ENCODE results near the gene NLGN2.

NLGN2 gene

DNA sequence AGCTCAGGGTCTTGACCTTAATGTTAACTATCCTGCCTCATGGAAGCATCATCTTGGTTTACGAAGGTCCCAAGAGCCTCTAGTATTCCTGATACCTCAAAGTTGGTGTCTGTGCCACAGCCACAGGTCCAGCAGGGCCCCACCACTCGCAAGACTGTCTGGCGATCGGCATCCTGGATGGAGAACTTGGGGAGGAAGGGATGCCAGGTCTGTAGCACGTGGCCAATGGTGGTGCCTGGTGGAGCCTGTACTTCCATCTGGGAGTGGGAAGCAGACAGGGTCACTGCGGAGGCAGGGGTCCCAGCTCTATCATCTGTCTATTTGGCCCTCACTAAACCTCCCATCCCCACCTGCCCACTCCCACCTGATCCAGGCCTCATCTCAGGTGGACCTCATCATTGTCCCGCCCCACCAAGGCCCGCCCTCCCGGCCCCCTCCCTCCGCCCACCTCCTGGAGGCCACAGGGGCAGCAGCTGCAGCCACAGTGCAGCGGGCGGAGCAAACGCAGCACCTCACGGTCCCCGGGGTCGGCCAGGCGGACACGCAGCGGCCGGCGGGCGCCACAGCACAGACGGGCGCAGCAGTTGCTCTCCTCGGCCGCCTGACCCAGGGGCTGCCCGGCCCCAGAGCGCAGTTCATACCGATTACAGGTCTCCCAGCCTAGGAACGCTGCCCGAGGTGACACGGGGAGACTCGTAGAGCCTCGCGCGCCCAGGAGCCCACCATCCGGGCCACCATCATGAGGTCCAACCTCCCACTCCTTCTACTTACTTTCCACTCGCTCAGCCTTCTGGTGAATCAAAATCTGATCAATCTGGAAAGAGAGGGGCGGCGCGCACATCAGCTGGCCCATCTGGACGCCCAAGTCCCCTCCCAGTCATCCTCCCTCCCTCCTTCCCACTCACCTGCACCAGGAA is 14.7 kb upstream of the NLGN2 start:
- DNase-seq (ENCODE audit: low read depth): no peak

- no peak for DNase-seq (ENCODE audit: low read depth)
Observed at GRCh38 chr17:7393613-7394451, 13.8 kb upstream of the NLGN2 start.

DNA sequence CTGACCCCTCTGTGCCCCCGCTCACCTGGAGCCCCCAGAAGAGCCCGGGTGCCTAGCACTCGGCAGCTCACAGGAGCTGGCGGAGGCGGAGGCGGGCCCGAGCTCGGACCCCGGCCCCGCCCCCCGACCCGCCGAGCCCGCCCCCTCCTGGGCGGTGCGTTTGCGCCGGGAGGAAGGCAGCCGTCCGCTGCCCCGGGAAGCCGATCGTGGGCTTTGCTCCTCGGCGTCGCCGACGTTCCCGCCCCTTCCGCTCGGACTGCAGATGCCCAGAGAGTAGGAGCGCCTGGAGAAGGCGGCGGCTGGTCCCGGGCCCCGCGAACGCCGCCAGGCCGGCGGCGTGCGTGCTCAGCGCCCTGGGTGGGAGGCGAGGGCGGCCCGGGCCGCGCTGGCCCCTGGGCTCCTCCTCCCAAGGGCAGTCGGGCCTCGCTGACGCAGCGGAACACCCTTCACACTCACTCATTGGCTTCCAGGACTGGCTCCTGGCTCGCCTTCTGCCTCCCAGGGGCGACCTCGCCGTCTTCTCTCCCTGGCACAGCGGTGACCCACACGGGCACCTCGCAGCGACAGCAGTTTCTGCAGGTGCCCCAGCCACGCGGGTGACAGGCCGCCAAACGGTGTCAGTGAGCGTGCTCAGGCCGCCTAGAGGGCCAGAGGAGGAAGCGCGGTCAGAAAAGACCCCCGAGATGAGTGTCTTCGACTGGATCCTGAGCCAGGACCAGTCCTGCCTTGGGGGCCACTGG is 13.0 kb upstream of the NLGN2 start, which contains the start of gene PLSCR3:
TSS of gene PLSCR3 (minus strand) at position 74 of the 740 bp plus-strand sequence. CDS start 415 bp downstream, outside the sequence.
- peak; percentile 63 for DNase-seq (ENCODE audit: low read depth)

- no peak for DNase-seq (ENCODE audit: low read depth)
Observed at GRCh38 chr17:7396147-7396546, 11.5 kb upstream of the NLGN2 start.

DNA sequence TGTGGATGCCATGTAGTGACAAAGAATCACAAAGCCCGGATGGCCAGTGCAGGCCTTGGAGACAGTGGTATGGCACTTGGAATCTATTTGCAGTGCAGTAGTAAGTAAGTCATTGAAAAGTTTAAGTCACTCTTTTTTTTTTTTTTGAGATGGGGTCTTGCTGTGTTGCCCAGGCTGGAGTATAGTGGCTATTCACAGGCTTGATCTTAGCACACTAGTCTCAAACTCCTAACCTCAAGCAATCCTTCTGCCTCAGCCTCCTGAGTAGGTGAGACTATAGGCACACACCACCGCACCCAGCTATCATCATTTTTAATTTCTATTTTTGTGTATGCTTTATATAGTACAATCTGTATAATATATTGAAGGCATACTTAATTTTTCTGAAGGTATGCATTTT is 9.0 kb upstream of the NLGN2 start:
- DNase-seq (ENCODE audit: low read depth): no peak

DNA sequence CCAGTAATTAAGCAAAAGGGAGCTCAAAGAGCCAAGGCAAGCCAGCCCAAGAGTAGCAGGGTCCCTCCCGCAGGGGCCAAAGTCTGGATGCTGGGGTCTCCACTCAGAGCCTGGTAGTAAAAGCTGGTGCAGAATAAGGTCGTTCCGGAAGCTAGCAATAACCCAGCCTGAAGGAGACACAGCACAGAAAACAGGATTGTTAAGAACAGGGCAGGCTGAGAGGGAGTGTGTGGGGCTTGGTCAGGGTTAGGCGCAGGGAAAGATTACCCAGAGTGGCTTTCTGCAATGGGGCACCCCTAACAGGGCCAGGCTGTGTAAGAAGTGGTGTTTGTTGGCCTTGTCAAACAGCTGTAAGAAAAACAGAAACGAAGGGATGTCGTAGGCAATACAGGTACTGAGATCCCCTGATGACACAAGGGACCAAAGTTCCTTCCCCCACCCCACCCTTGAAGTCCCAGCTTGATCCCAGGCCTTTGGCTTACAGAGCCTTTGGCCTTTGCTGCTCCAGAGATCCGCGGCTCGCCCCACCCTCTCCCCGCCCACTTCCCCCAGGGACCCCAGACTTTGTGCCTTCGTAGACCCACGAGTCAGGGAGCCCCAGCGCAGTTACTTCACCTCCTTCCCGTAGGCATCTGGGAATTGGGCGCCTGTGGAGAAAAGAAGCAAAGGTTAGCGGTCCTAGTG is 4.5 kb upstream of the NLGN2 start:
- no peak for DNase-seq (ENCODE audit: low read depth)

- no peak for DNase-seq (ENCODE audit: low read depth)
Observed at GRCh38 chr17:7403727-7403976, 4.0 kb upstream of the NLGN2 start.

- DNase-seq (ENCODE audit: low read depth): peak; percentile 99
Observed at GRCh38 chr17:7403977-7404736, 3.5 kb upstream of the NLGN2 start, which contains the start of gene TMEM256. Gene TMEM256, minus strand, starts transcription at chr17:7404097. Its CDS starts 13 bp downstream, at chr17:7404084.

DNA sequence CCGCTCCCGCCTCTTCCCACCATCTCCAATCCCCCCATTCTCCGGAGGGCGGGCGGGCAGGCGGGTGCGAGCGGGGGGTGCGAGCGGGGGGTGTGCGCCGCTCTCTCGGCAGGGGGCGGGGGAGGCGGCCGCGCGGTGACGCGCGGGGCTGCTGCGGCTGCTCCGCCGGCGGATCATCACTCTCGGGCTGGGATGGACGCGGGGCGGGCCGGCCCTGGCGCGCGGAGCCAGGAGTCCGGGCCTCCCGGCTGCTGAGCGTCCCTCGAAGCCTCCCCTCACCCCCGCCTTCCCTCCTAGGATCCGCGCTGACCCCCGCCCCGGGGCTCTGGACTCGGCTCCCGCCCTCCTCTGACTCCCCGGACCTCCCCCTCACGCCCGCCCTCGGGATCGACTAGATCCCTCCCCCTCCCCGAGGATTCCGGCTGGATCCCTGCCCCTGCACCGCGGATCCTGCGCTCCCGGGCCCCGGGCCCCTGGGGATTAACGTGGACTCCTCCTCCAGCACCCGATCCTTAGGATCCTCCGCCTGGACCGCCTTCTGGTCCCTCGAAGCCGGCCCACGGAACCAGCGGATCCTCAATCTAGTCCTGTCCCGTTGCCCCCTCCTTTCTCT is 2.8 kb upstream of the NLGN2 start:
- DNase-seq (ENCODE audit: low read depth): no peak

DNA sequence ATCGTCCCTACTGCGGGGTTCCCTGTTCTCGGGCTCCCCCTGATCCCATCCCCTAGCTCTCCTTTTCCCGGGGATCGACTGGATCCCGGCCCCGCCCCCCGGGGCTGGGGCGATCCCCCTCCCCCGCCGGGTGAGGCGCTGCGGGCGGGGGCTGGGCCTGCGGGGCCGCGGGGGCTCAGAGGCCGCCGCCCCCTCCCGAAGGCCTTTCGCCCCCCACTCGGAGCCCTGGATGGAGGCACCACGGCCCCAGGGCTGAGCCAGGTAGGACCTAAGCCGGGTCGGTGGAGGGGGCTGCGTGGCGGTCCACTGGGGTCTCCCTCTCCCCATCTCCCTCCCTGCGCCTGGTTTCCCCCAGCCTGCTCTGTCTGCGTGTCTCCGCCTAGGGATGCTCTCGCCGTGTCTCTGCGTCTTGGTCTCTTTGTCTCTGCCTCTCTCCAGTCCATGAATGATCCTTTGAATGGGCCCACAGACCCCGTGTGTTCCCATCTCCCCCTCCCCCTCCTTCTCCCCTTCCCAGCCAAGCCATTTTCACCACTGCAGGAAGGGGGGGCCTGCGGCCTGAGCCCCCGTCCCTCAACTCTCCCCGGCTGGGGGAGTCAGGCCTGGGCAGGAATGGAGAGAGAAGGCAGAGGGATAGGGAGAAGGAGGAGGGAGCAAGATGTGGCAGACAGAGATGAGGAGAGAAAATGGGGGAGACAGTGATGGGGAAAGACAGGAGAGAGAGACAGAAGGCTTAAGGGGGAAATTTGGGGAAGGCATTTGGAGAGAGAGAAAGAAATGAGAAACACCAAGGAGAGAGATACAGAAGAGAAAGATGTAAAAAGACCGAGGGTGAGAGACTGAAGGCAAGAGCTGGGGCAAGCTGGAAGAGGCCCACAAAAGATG is 2.1 kb upstream of the NLGN2 start:
- no peak for DNase-seq (ENCODE audit: low read depth)

DNA sequence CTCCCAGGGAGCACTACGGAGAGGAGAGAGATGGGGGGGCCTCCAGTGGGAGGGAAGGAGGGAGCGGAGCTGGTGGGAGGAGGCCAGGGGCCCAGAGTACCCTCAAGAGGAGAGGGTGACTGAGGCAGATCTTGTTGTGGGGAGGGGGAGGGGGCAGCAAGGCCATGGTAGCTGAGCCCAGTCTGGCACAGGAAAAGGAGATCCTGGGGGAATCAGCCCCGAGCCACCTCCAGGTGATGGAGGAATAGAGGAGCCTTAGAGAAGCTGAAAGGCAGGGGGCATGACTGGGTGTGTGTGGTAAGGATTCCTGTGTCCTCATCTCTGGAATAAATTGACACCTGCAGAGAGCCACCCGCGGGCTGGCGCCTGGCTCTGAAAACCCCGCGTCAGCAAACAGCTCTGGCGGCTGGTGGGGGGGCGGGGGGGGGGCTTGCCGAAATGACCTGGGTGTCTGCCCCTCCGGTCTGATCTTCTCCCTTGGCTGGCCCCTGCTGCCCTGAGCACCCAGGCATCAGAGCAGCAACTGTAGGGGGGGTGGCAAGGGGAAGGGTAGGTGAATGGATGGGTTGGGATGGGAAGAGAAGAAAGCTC is 1.3 kb upstream of the NLGN2 start:
- no peak for DNase-seq (ENCODE audit: low read depth)

DNA sequence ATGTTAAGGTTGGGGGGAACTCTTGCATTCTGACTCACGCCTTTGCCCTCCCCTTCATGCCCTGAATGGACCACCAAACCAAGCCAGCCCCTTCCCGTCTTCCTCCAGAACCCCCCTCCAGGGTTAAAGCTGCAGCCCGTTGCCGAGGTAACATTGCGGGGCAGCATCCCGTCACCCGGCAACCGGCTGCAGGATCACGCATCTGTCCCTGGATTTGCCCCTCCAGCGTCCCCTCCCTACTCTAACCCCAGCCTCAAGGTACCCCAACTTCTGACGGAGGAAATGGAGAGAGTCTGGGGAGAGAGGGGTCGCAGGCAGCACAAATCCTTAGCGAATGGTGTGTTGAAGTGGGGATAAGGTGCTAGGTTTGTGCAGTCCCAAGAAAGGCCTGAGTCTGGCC is 563 bp upstream of the NLGN2 start:
- no peak for DNase-seq (ENCODE audit: low read depth)

DNA sequence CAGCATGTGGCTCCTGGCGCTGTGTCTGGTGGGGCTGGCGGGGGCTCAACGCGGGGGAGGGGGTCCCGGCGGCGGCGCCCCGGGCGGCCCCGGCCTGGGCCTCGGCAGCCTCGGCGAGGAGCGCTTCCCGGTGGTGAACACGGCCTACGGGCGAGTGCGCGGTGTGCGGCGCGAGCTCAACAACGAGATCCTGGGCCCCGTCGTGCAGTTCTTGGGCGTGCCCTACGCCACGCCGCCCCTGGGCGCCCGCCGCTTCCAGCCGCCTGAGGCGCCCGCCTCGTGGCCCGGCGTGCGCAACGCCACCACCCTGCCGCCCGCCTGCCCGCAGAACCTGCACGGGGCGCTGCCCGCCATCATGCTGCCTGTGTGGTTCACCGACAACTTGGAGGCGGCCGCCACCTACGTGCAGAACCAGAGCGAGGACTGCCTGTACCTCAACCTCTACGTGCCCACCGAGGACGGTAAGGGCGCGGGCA is 645 bp downstream of the NLGN2 start:
- DNase-seq (ENCODE audit: low read depth): no peak

DNA sequence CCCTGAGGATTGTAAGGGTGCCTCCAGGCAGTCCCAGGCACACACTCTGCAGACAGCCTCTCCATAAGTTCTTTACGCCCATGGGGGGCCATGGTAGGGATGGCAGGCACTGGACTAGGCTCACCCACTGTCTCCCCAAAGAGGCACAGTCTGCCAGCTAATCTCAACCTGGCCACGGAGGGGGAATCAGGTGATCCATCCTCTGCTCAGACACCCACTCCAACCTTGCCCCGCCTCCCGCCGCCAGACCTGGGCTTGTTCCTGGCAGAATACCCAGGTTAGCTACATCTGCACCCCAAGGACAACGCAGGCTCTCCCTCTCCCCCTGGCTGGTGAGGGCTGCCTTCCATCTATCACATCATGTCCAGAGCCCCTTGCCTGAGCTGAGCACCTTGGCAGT is 1.2 kb downstream of the NLGN2 start:
- no peak for DNase-seq (ENCODE audit: low read depth)

DNA sequence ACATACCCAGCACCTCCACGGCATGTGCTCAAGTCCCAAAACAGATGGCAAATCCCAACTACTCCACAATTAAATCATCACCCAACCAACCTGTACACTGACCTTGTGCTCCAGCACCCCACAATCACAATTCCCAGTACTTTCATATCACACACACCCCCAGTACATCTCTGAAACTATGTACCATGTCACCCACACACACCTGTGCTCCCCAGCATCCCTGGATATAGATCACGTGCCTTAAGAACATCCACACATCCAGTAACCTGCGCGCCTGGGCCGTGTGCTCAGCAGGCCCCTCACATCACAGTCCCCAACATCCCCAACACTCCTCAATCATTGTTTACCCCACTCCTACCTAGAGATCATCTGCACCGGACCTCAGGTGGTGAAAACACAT is 2.1 kb downstream of the NLGN2 start:
- no peak for DNase-seq (ENCODE audit: low read depth)

- DNase-seq (ENCODE audit: low read depth): no peak
Observed at GRCh38 chr17:7410634-7411426, 3.2 kb downstream of the NLGN2 start.

- DNase-seq (ENCODE audit: low read depth): no peak
Observed at GRCh38 chr17:7411427-7411750, 3.7 kb downstream of the NLGN2 start.

GRCh38 chr17:7413346-7413985 is 5.8 kb downstream of the NLGN2 start:
- no peak for DNase-seq (ENCODE audit: low read depth)
